ENCODE results near the gene NUDCD3.
"Not testable (repeated sequence)": the region's sequence is repeated elsewhere in the genome, so short reads cannot be mapped to it uniquely, and the experiment has no call there.

Gene NUDCD3

GRCh38 chr7:44515590-44516268, 25.3 kb upstream of the NUDCD3 start:
- no peak for DNase-seq

- DNase-seq: no peak
Measured at GRCh38 chr7:44512736-44513135, 22.3 kb upstream of the NUDCD3 start.

- no peak for DNase-seq
Measured at GRCh38 chr7:44511863-44512468, 21.5 kb upstream of the NUDCD3 start.

- DNase-seq: no peak
Measured at GRCh38 chr7:44511236-44511635, 20.8 kb upstream of the NUDCD3 start.

GRCh38 chr7:44508328-44509030, 18.0 kb upstream of the NUDCD3 start:
- DNase-seq: no peak

GRCh38 chr7:44506592-44507288, 16.3 kb upstream of the NUDCD3 start:
- not testable (repeated sequence) for DNase-seq

GRCh38 chr7:44505595-44505994, 15.1 kb upstream of the NUDCD3 start:
- no peak for DNase-seq

GRCh38 chr7:44498230-44498954, 7.9 kb upstream of the NUDCD3 start:
- DNase-seq: no peak

- no peak for DNase-seq
Measured at GRCh38 chr7:44497155-44498027, 6.9 kb upstream of the NUDCD3 start.

GRCh38 chr7:44496385-44496784, 5.9 kb upstream of the NUDCD3 start:
- no peak for DNase-seq

- DNase-seq: no peak
Measured at GRCh38 chr7:44494960-44495359, 4.5 kb upstream of the NUDCD3 start.

GRCh38 chr7:44491229-44491628, 771 bp upstream of the NUDCD3 start:
- DNase-seq: no peak

GRCh38 chr7:44489955-44490350, 505 bp downstream of the NUDCD3 start:
- no peak for DNase-seq

GRCh38 chr7:44488955-44489354, 1.5 kb downstream of the NUDCD3 start:
- DNase-seq: no peak

- DNase-seq: no peak
Measured at GRCh38 chr7:44486693-44487092, 3.8 kb downstream of the NUDCD3 start.

- no peak for DNase-seq
Measured at GRCh38 chr7:44486001-44486400, 4.5 kb downstream of the NUDCD3 start.

- DNase-seq: no peak
Measured at GRCh38 chr7:44484482-44485313, 5.8 kb downstream of the NUDCD3 start.

- DNase-seq: no peak
Measured at GRCh38 chr7:44482502-44483485, 7.7 kb downstream of the NUDCD3 start.

- DNase-seq: no peak
Measured at GRCh38 chr7:44477938-44478337, 12.5 kb downstream of the NUDCD3 start.

All from NCI-H446 treated with DMSO at 0.1 percent for 48 hours (cell line).